ENCODE measurements around the gene MRNIP. TPM values are rescaled to one million over a fixed set of nuclear protein-coding genes. Genes with fewer than 3 reads are reported as not detected.

Gene MRNIP, protein sequence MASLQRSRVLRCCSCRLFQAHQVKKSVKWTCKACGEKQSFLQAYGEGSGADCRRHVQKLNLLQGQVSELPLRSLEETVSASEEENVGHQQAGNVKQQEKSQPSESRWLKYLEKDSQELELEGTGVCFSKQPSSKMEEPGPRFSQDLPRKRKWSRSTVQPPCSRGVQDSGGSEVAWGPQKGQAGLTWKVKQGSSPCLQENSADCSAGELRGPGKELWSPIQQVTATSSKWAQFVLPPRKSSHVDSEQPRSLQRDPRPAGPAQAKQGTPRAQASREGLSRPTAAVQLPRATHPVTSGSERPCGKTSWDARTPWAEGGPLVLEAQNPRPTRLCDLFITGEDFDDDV
- total RNA-seq (ENCODE audit: unreplicated experiment), result 60.2 TPM
- long read RNA-seq, full-length matches to known transcripts, result 13 of 18 reads
- long read RNA-seq, partial matches to known transcripts, result 0 of 18 reads
- long read RNA-seq, other reads (novel, unspliced or antisense), result 5 of 18 reads

DNA sequence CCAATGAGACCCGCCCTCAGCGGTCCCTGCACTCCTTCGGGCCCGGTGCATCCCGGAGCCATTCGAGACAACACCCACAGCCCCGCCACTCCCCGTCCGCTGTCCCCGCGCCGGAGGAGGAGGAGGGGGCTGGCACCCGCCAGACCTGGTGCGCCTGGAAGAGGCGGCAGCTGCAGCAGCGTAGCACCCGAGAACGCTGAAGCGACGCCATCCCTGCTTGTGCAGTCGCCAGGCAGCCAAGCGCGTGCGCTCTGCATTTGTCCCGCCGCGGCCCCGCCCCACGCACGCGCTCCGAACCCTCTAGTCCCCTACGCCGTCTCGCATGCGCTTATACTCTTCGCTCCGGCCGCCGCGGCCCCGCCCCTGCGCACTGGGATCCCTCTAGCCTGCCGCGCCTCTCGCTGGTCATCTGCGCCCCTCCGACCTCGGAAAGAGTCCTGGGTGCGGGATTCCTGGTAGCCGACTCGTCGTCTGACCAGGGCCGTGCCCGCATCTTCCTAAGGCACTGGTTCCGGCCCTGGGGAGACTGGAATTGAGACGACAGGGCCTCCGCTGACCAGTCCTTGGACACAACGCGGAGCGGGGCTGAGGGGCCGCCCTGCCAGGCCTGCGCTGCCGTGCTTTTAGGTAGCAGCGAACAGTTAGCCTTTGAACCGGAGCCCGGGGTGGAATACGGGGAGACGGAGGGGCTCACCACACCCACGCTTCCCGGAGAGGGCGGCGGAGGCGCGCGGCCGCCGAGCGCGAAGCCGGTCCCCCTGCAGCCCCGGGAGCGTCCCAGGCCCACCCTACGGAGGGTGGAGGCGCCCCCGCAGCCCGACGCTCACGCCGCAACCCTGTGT lies at the start of gene MRNIP:
TSS of gene MRNIP (minus strand) at position 232 of the 842 bp plus-strand sequence. CDS start at position 211, 21 bp downstream.
- H3K27me3 Mint-ChIP-seq (ENCODE audit: unreplicated experiment), result peaks cover 3% of the 10 kb centered on the region
- peak within 1 kb of the TSS; percentile 97 for H3K4me3 Mint-ChIP-seq (ENCODE audit: unreplicated experiment)
- H3K4me1 Mint-ChIP-seq (ENCODE audit: low read depth, unreplicated experiment), result peaks cover 7% of the 10 kb centered on the region
- TF ChIP-seq, protein P1, sequence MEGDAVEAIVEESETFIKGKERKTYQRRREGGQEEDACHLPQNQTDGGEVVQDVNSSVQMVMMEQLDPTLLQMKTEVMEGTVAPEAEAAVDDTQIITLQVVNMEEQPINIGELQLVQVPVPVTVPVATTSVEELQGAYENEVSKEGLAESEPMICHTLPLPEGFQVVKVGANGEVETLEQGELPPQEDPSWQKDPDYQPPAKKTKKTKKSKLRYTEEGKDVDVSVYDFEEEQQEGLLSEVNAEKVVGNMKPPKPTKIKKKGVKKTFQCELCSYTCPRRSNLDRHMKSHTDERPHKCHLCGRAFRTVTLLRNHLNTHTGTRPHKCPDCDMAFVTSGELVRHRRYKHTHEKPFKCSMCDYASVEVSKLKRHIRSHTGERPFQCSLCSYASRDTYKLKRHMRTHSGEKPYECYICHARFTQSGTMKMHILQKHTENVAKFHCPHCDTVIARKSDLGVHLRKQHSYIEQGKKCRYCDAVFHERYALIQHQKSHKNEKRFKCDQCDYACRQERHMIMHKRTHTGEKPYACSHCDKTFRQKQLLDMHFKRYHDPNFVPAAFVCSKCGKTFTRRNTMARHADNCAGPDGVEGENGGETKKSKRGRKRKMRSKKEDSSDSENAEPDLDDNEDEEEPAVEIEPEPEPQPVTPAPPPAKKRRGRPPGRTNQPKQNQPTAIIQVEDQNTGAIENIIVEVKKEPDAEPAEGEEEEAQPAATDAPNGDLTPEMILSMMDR (IDR thresholded peaks at IDR 0.05; ENCODE audit: partially characterized antibody, unreplicated experiment), result no peak
- H3K9me3 Mint-ChIP-seq (ENCODE audit: unreplicated experiment), result peaks cover 4% of the 10 kb centered on the region
- H3K27ac Mint-ChIP-seq (ENCODE audit: unreplicated experiment), result peak within 1 kb of the TSS; percentile 93
- peaks cover 6% of the 10 kb centered on the region for H3K36me3 Mint-ChIP-seq (ENCODE audit: unreplicated experiment)
- peak; percentile 99 for DNase-seq

DNA sequence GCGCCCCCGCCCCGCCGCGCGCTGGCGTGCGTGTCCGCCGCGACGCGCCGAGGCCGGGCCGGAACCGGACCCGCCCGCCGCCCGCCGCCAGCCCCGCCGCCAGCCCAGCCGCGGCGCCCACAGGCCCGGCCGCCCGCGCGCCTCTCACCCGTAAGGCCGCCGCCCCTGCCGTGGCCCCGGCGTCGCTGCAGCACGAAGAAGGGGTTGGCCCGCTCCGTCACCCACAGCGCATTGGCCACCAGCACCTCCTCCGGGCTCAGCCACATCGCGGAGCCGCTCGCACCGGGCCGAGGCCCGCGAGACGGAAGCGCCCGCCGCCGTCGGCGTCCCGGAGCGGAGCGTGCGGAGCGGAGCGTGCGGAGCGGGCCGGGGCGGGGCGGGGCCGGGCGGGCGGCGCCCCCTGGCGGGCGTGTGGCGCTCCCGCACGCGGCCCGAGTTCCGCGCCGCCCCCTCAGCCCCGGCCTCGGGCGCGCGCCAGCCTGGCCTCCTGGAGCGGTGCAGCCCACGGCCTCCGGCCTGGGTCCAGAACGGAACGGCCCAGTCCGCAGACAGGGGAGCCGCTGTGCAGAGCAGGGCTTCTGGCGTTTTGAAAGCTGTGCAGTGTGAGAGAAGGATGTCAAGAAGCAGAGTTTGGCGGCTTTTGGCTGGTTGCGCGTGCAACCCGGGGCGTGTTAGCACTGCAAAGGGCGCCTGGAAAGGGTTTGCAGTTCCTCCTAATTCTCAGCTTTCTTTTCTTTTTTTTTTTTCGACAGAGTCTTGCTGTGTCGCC lies 49.1 kb upstream of the MRNIP start, which contains the start of gene TBC1D9B:
TSS of gene TBC1D9B (minus strand) at position 342 of the 769 bp plus-strand sequence. CDS start at position 266, 76 bp downstream.
- H3K4me3 Mint-ChIP-seq (ENCODE audit: unreplicated experiment), result peak within 1 kb of the TSS; percentile 86
- peaks cover 9% of the 10 kb centered on the region for H3K27me3 Mint-ChIP-seq (ENCODE audit: unreplicated experiment)
- H3K36me3 Mint-ChIP-seq (ENCODE audit: unreplicated experiment), result peaks cover 4% of the 10 kb centered on the region
- H3K9me3 Mint-ChIP-seq (ENCODE audit: unreplicated experiment), result peaks cover 6% of the 10 kb centered on the region
- TF ChIP-seq, protein P1 (IDR thresholded peaks at IDR 0.05; ENCODE audit: partially characterized antibody, unreplicated experiment), result peak; percentile 31
- peaks cover 4% of the 10 kb centered on the region for H3K4me1 Mint-ChIP-seq (ENCODE audit: low read depth, unreplicated experiment)
- H3K27ac Mint-ChIP-seq (ENCODE audit: unreplicated experiment), result no peak within 1 kb of the TSS
- DNase-seq, result peak; percentile 70

DNA sequence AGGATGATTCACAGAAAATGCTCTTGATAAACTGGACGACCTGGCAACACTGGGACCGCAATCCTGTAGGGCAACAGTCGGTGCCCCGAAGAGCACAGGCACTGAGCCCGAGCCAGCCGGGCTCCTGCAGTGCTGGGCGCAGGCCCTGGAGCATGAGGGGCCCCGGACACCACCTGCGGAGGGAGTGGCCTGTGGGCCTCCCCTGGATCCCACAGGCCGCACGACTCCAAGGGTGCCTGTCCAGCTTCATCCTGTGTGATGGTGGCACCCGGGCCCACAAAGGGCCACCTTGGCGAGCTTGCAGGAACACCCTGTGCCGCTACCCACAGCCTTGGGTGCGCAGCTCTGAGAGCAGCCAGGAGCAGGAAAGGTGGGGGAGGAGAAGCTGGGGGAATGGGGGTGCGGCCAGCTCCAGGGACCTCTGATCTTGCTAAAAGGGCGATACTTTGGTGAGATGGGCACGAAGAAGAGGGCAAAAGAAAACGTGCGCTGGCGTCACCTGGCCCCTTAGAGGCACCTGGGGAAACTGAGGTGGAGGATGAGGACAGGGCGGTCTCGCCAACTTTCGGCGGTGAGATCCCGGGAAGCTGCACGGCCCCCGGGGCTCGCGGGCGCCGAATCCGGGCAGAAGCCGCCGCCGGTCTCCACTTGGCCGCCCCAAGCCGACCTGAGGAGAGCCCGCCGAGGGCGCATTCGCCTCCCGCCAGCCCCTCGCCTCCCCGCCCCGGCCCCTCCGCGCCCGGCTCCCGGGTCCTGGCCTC lies 48.4 kb upstream of the MRNIP start:
- peaks cover 6% of the 10 kb centered on the region for H3K9me3 Mint-ChIP-seq (ENCODE audit: unreplicated experiment)
- H3K36me3 Mint-ChIP-seq (ENCODE audit: unreplicated experiment), result peaks cover 4% of the 10 kb centered on the region
- H3K4me3 Mint-ChIP-seq (ENCODE audit: unreplicated experiment), result peak overlapping the region; percentile 86
- TF ChIP-seq, protein P1 (IDR thresholded peaks at IDR 0.05; ENCODE audit: partially characterized antibody, unreplicated experiment), result no peak
- H3K27ac Mint-ChIP-seq (ENCODE audit: unreplicated experiment), result no peak overlapping the region
- peaks cover 8% of the 10 kb centered on the region for H3K4me1 Mint-ChIP-seq (ENCODE audit: low read depth, unreplicated experiment)
- peak; percentile 61 for DNase-seq
- peaks cover 9% of the 10 kb centered on the region for H3K27me3 Mint-ChIP-seq (ENCODE audit: unreplicated experiment)

DNA sequence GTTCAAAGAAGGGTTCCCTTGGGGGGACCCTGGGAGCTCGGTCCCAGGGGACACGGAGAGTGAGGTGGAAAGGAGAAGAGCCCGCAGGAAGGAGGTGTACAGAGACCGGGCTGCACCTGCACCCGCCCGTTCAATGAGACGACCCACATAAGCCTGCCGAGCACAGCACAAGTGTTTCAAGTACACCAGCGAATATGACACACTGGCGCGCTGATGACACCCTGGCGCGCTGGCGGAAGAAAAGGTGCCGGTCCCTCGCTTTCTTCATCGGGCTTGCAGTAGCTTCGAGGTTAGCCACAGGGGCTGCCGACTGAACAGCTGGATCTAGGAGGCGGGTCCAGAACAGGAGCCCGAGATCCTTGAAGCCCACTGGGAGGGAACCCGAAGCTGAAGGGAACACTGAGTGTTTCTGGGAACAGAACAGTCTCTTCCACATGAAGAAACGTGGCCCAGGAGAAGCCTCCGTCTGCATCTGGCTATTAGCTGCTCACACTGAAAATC lies 47.7 kb upstream of the MRNIP start:
- peaks cover 6% of the 10 kb centered on the region for H3K9me3 Mint-ChIP-seq (ENCODE audit: unreplicated experiment)
- no peak overlapping the region for H3K27ac Mint-ChIP-seq (ENCODE audit: unreplicated experiment)

More for the DNA sequence above, 47.7 kb upstream of the MRNIP start:
- Mint-ChIP-seq H3K4me3 (ENCODE audit: unreplicated experiment) (peak overlapping the region; percentile 82), H3K4me1 (ENCODE audit: low read depth, unreplicated experiment) (peaks cover 9% of the 10 kb centered on the region), H3K36me3 (ENCODE audit: unreplicated experiment) (peaks cover 4% of the 10 kb centered on the region), H3K27me3 (ENCODE audit: unreplicated experiment) (peaks cover 9% of the 10 kb centered on the region)
- TF ChIP-seq, protein P1 (IDR thresholded peaks at IDR 0.05; ENCODE audit: partially characterized antibody, unreplicated experiment), result no peak
- DNase-seq, result no peak
